COLO829 (cell line): ENCODE data around the gene ETV6.

Experiments
- DNase-seq: peaks from one replicate; pipeline ENCODE4 v3.0.0; 2012; ENCODE audit warnings: low spot score

The ETV6 gene

DNA sequence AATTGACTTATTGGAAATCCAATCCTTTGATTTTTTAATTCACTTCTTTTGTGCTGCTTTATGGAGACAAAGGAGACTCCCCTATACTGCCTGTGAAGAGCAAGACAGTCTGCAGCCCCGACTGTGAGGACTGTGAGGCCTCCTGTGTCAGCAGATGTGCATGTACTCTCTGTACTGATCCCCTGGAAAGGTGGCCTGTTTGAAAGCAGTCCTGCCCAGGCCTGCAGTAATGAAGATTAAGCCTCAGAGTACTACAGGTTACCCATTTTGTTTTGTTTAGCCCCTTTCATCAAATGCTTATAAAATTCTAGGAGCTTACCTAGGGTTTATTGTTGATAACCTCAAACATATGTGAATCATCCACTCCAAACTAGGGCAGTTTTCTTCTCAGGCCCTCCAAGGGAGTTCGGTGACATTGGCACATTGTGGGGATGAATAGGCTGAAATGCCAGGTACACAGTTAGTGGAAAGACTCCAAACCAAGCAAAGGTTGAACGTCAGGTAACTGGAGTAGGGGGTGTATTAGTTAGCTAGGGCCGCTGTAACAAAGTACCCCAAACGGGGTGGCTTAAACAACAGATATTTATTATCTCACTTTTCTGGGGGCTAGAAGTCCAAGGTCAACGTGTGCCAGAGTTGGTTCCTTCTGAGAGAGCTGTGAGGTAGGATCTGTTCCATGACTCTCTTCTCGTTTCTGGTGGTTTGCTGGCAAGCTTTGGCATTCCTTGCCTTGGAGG lies 212.6 kb downstream of the ETV6 start:
- DNase-seq, result no peak

DNA sequence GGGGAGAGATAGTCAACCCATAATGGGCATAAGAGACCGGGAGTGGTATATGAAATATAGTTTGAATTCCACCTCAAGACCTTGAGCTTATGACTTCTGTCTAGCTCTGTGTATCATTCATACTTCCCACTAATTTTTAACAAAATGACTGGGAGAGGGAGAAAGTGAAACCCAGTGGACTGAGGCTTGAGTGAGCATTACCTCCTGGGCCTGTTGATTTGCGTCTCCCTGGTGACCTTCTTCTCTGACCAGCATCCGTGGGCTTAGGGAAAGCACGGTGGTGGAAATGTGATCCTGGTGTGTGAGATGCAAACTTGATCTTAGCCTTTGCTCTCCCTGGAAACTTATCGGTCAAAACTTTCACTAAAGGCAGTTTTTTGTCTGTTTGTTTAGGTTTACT lies 213.3 kb downstream of the ETV6 start:
- peak; percentile 18 for DNase-seq

DNA sequence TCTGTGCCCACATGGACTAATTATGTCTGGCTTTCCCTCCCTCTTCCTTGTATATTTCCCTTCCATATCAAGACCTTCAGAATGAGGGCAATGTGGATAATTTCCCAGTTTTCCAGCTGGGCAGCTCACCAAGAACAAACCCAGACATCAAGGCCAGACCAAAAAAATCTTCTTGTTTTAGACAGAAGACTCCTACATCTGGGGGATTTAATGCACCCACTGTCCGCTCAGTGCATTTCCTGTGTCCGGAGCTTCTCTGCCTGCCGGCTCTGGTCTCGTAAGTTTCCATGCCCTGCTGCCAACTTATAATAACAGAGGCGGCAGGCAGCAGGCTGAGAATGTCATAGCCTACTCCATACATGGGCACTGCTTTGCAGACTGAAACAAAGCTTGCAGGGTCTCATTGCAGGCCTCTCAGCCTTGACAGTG lies 214.0 kb downstream of the ETV6 start:
- DNase-seq, result peak; percentile 61

DNA sequence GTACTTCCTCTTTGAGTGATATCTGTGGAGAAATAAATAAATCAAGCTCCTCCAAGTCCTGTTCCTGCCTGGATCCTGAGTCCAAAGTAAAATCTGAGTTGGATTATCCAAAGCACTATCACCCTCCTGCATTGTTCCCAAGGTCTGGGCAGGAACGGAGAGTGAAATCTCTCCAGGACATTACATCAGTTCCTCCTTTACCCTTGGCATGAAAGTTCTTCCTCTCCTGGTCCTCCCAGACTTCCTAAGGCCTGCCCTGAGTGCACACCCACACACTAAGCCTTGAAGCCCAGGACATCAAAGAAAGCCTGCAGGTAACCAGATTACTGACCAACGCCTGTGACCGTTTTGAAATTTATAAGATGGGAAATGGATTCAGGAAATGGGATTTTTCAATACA lies 214.5 kb downstream of the ETV6 start:
- no peak for DNase-seq

DNA sequence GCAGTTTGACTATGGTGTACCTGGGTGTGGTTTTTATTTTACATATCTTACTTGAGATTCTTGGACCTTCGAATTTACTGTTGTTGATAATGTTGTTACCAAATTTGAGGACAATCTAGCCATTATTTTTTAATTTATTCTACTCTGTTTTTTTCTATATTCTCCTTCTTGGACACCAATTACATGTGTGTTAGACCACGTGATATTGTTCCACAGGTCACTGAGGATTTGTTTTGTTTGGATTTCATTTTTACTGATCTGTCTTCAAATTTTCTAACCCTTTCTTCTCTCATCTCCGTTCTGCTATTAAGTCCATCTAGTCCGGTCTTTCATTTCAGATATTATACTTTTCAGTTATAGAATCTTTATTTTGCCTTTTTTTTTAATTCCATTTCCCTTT lies 216.3 kb downstream of the ETV6 start:
- DNase-seq, result no peak

DNA sequence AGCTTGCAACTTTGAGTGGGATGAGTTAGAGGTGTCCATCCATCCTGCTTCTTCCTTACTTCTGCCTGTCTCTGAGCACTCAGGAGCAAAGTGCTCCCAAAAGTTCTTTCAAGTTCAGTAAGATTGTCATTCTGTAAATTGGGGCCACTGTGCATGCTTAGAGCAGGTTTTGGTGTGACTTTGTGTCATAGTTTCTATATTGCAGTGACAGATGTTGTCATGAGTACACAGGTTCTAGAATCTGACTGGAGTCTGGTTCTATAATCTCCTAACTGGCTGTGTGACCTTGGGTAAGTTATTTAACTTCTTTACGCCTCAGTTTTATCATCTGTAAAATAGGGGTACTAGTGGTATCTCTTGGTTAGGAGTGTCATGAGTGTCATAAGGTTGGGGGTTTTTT lies 218.6 kb downstream of the ETV6 start:
- DNase-seq, result no peak

DNA sequence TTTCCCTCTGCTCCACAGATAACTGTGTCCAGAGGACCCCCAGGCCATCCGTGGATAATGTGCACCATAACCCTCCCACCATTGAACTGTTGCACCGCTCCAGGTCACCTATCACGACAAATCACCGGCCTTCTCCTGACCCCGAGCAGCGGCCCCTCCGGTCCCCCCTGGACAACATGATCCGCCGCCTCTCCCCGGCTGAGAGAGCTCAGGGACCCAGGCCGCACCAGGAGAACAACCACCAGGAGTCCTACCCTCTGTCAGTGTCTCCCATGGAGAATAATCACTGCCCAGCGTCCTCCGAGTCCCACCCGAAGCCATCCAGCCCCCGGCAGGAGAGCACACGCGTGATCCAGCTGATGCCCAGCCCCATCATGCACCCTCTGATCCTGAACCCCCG lies 219.9 kb downstream of the ETV6 start:
- no peak for DNase-seq

DNA sequence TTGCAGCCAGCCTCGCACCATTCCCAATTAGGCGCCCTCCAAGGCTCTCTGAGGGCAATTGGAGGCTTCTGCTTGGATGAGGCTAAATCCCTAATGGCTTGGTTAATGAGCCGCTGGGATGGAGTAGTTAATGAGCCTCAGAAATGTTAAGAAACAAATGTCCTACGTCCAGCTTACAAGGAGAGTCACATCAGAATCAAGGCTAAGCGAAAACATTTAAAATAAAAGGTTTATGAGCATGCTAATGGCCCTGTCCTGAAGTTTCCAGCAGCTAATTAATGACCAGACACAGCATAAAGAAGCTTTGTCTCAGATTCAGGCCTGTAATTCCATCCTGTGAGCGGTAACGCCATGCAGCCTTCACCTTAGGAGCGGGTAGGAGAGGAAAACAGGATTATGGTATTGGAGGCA lies 220.6 kb downstream of the ETV6 start:
- no peak for DNase-seq

DNA sequence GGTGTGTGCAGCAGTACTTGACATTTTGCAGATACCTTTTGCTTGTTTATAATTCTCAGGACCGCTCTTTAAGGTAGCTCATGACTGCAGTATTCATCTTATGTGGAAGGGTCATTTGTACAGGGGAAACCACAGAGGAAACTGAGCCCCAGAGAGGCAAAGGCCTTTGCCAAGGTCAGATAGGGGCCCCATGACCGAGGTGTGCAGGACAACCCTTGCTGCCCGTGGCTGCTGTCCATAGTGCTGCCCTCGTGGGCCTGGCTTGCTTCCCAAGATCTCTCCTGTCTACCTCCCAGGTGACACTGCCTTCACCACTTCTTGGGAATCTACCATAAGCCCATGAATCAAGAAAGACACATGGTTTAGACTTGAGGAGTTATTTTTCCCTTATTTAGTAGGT lies 222.6 kb downstream of the ETV6 start:
- DNase-seq, result no peak

DNA sequence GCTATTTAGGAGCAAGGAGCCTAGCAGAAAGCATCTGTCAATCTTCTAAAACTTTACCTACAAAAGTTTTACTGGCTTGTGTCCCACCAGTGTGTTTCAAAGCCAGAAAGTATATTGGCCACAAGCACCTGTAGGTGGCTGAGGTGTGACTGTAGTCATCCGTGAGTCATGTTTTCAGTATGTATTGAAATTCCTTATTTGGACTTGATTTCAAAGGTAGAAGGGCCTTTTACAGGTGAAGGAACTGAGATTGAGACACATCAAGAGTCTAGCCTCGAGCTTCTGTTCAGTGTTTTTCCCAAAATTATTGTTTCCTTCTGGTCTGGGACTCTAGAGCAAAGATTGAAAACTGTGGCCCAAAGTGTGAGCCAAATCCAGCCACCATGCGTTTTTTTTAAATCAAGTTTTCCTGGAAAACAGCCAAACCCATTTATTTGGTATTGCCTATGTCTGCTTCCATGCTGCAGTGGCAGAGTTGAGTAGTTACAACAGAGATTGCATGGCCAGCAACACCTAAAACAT lies 226.0 kb downstream of the ETV6 start:
- no peak for DNase-seq

DNA sequence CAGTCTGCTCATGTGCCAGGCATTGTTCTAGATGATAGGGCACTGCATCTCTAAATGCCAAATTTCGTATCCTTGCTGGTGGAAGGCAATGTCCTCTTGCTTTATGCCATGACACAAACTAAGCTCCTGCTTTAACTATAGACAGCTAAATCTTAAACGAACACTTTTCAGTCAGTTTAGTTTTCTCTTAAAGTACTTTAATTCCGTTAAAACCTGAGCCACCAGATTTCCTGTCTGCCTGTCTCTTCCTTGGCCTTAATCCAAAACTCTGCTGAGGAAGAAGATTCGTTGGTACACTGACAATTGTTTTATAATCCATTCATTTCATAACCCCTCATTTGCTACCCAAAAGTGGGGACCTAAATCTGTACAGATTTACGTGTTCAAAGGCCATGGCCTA lies 226.8 kb downstream of the ETV6 start:
- DNase-seq, result no peak

DNA sequence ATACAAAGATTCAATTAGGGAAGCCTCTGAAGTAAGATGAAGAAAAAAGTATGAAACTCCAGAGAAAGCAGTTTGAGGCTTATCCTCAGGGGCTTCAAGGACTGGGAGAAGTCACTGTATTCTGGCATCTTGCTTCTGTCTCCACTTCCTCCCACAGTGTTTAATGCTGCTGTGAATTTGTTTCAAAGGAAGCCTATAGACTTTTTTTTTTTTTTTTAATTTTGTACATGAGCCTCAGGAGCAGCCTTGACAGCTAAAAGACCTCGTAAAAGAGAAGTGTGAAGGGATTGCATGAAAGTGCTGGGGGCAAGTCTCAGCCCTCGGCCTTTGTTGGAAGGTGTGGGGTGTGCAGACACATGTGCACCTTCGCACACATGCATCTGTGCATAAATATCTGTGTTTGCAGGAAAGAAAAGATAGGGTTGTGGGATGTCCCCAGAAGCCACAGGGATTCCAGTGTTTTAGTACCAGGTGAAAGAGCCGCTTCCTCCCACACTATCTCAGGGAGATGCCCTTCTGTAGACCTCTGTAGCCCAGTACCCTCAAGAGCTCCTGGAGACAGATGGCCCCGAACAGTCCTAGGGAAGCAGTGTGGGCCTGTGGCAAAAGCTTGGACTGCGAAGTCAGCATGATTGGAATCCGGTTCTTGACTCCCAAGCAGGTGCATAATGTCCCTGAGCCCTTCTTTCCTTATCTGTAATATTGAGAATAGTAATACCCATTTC lies 227.8 kb downstream of the ETV6 start:
- no peak for DNase-seq

DNA sequence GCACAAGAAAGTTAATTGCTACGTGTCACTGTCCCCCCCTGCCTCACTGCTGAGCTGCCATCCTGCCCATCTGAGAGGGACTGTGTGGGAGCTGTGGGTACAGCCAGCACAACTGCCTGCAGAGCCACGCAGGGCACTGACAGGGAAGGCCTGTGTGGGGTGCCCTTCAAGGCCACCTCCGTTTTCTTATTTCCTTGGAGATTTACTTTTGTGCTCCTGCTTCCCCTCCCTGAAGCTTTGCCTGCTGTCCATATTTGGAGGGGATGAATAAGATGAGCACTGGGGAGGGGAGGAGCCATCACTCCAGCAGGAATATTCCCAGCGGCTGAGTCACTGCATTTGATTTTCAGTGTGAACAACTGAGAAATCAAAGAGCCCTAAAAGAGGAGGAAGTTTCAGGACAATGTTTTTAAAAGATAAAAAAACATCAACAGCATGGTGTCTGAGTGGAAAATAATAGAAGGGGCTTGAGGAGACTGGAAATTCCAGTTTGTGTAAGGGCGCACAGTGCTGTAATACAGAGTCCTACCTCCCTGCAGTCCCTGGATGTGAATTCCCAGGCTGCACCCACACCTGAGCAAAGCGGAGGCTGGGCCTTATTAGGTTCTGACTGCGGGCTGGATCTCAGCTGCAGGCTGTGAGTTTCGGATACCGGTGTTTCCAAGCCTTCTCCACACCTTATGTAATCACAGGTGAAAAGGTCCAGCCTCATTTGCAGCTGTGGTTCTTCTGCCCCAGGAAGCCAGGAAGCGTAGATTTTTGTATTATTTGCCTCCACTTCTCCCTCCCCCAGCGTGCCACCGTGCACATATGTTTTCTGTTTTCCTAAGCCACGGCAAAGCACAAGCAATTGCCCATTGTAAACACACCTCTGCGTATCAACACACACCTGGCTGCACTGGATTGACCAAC lies 228.7 kb downstream of the ETV6 start:
- peak; percentile 70 for DNase-seq

DNA sequence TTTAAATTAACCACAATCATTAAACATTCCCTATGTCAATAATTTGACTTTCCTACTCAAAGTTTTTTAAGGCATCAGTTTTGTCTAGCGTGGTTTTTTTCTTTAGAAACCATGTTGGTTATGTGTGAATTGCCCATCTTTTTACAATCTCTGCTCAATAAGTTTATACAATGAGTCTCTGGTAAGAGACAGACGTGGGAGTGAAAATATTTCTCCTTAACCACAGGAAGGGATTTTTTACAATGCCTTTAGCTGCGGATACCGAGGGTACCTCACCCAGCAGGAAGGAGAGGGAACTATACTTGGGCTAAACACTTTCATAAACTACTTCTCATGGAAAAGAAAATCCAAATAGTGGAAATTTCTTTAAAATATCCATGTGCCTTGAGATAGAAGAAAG lies 229.8 kb downstream of the ETV6 start:
- DNase-seq, result peak; percentile 22

DNA sequence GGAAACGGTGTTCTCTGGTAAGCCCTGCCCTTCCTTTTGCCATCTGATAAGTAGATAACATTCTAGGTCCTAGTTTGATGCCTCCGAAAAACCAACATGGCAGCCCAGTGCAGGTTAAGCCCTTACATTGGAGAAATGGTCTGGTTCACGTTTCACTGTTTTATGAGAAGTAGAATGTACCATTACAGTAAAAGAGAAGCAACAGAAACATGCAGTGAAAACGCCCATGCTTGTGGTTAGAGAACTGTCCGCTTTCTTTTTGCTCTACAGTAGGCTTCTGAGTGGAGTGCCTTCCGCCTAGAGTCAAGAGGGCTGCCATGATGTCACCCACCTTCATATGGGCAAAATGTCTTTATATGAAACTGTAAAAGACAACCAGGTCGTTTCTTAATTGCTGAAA lies 230.9 kb downstream of the ETV6 start:
- no peak for DNase-seq

DNA sequence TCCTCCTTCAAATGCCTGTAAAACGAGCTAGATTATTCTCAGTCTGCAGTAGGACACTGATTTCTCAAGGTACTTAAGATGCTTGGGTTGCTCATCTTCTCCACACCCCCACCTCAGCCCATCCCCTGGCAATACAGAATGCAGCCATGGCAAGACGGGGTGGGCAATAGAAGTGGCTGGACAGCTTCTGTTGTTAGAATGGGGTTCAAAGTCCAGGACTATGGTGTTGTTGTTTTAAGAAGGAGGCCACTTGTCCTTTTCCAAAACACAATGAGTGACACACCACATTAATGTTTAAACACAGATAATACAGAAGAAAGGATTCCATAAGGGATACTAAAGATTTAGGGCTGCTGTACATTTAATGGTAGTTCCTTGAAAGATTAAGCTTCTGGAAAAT lies 232.4 kb downstream of the ETV6 start:
- DNase-seq, result no peak

DNA sequence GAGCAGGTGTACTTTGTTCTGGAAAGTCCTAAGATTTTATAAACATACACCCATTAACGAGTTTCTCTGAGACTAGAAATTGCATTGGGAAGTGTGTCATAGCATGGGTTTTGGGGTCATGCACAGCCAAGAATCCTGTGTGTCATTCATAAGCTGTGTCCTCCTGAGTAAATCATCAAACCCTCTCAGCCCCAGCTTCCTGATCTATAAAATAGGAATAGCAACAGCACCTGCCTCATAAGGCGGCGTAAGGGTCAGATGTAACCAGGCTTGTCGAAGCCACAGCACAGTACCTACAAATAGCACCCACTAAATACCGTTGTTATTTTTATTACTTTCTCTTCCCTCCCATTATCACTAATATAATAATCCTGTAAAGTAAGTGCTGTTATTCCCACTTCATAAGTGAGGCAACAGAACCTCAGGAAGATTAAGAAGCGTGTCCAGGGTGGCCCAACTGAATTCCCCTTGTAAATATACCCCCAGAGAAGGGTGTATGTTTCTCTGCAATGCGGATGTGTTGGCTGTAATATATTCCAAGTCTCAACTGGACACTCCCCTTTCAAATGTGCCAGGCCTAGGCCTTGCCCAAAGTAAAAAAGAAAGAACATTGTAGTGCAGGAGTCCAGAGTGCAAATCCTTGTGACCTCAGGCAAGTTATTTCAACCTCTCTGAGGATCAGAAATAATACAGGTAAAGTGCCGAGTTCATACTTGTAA lies 233.0 kb downstream of the ETV6 start:
- DNase-seq, result no peak

DNA sequence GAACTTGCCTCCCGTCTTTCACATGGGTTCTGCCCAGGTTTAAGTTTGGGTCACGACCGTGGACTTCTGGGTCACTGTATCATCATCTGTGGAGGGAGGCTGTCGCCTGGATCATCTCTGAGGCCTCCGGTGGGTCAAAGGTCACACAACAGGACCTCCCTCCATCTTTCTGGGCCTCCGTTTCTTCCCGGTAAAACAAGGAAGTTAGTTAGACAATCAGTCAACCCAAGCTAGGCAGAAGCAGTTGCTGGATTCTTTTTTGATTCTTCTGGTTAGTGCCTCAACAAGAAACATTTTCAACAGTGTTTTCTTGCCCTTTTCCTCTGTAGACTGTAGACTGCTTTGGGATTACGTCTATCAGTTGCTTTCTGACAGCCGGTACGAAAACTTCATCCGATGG lies 234.6 kb downstream of the ETV6 start:
- DNase-seq, result no peak

DNA sequence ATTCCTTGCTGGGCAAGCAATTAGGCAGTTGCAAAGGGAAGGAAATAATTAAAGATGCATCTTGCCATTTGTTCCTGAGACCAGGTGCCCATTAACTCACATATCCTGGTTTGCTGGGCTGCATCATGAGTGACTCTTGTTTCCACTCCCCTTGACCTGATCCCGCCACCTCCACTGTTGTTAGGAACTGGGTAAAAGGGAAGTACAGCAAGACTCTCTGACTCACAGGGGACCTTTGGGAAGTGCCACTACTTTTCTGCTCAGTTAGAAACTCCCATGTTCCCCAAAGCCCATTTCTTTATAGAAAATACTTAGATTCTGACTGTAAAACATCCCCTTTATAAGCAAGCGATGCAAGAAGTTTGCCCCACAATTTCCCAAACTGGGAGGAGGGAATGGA lies 235.2 kb downstream of the ETV6 start:
- no peak for DNase-seq

DNA sequence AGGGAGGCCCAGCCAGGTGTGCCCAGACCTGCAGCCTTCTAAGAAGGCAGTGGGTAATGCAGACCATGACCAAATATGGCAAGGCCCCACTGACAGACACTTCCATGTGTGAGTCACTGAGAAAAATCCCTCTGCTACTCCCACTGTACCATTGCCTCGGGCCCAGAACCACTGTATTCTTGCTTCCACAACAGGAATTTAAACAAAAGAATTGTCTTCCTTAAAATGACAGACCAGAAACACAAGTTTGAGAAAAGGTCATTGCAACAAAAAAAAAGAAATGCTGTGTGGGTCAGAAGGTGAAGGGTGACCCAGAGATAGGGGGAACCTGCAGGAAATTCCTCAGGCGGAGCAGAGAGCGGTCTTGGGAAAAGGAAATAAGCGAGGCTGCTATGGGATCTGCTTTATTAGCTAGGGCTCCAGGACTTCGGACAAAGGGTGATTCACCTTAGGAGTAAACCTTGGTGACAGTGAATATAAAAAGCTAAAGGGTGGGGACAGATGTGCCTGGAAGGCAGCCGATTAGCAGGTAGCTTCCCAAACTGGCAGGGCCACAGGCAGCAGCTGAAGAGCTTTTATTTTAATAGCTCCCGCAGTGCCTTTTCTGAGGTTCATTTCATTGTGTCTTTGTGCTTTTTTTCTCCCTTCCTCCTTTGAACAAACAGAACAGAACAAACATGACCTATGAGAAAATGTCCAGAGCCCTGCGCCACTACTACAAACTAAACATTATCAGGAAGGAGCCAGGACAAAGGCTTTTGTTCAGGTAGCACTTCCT lies 236.0 kb downstream of the ETV6 start:
- DNase-seq, result no peak

DNA sequence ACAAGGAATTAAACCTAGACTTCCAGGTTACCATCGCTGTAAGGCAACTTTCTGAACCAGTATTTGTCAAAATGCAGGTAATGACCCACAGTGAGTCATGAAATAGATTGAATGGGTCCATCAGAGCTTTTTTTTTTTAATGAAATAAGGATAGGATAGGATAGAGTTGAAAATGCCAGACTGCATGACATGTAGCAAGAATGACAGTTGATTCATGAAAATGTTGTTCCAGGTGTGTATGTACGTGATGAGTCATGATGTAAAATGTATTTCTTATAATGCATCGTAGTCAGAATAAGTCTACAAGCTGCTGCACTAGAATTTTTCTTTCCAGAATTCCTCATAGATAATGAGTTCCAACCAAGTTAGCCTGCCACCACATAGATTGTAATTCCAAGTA lies 236.9 kb downstream of the ETV6 start:
- DNase-seq, result no peak
